Endodermal cell (in vitro differentiated cells): Measurements from ENCODE around the gene RNF130. TPM values are rescaled to one million over a fixed set of nuclear protein-coding genes. Genes with fewer than 3 reads are reported as not detected.

Source experiments
- DNase-seq: peaks from one replicate; pipeline ENCODE4 v3.0.0-alpha.2; 2017
- H3K27ac ChIP-seq: 2 replicates; pipeline ENCODE4 v1.5.1; 2013; ENCODE audit warnings: mild to moderate bottlenecking, low read depth, low read length, moderate library complexity
- H3K27me3 ChIP-seq: 2 replicates; pipeline ENCODE4 v1.6.1; 2013; ENCODE audit warnings: mild to moderate bottlenecking, low read length, moderate library complexity; ENCODE audit not compliant: insufficient read depth, control insufficient read depth, poor library complexity, severe bottlenecking
- H3K36me3 ChIP-seq: 2 replicates; pipeline ENCODE4 v1.7.0; 2013; ENCODE audit warnings: mild to moderate bottlenecking, low read length, moderate library complexity; ENCODE audit not compliant: control insufficient read depth, insufficient read depth
- H3K4me1 ChIP-seq: one replicate; pipeline ENCODE4 v1.7.0; 2013; ENCODE audit warnings: low read length; ENCODE audit not compliant: control insufficient read depth, insufficient read depth
- H3K4me3 ChIP-seq: 2 replicates; pipeline ENCODE4 v1.5.1; 2013; ENCODE audit warnings: mild to moderate bottlenecking, low read length, moderate library complexity
- H3K9ac ChIP-seq: 2 replicates; pipeline ENCODE4 v1.6.1; 2013; ENCODE audit warnings: mild to moderate bottlenecking, low read length, moderate library complexity; ENCODE audit not compliant: poor library complexity, severe bottlenecking; ENCODE audit errors: extremely low read depth
- H3K9me3 ChIP-seq: 2 replicates; pipeline ENCODE4 v1.6.1; 2013; ENCODE audit warnings: mild to moderate bottlenecking, low read length, moderate library complexity; ENCODE audit not compliant: control insufficient read depth
- H3K27ac Mint-ChIP-seq: 2 replicates; pipeline ENCODE4 v1.8.0; 2020; ENCODE audit warnings: mixed read lengths
- H3K27me3 Mint-ChIP-seq: 2 replicates; pipeline ENCODE4 v1.8.0; 2021; ENCODE audit warnings: mild to moderate bottlenecking, mixed read lengths; ENCODE audit not compliant: insufficient read depth
- H3K36me3 Mint-ChIP-seq: 2 replicates; pipeline ENCODE4 v1.8.0; 2020; ENCODE audit warnings: low read depth, mixed read lengths
- H3K4me1 Mint-ChIP-seq: 2 replicates; pipeline ENCODE4 v1.8.0; 2020; ENCODE audit warnings: mixed read lengths
- H3K4me3 Mint-ChIP-seq: 2 replicates; pipeline ENCODE4 v1.8.0; 2020; ENCODE audit warnings: mild to moderate bottlenecking, moderate library complexity, mixed read lengths
- H3K9me3 Mint-ChIP-seq: 2 replicates; pipeline ENCODE4 v1.8.0; 2020; ENCODE audit warnings: mild to moderate bottlenecking, mixed read lengths
- CTCF ChIP-seq: fragments of 200-600 bp; sonication (generic); conservative IDR thresholded peaks from 2 replicates; pipeline ENCODE4 v1.5.0; 2021; ENCODE audit warnings: antibody characterized with exemption, mild to moderate bottlenecking
- WGBS, 2 experiments: methylation state at CpG; one replicate each; pipeline versions ENCODE4 v1.1.5 to v1.1.7; 2013; ENCODE audit warnings: missing lambda C conversion rate in 2 of 2, mixed read lengths in 1 of 2; ENCODE audit not compliant: insufficient coverage in 1 of 2, insufficient read length in 1 of 2; 5-methylcytosine and 5-hydroxymethylcytosine counted together
- total RNA-seq, 2 donors: library from RNA; stranded (reverse); fragmentation: NEBNext Ultra II Directional in 1 of 2; extraction: Animal tissue kit (Norgen Biotek cat#: 25700) in 1 of 2; gene quantifications; 2 replicates in 1 of 2; 3 replicates in 1 of 2; pipeline ENCODE4 v1.2.1, GENCODE V29; 2021

Gene RNF130
- total RNA-seq, 2 donors from 2014 or later: 64.7 to 74.4 TPM

DNA sequence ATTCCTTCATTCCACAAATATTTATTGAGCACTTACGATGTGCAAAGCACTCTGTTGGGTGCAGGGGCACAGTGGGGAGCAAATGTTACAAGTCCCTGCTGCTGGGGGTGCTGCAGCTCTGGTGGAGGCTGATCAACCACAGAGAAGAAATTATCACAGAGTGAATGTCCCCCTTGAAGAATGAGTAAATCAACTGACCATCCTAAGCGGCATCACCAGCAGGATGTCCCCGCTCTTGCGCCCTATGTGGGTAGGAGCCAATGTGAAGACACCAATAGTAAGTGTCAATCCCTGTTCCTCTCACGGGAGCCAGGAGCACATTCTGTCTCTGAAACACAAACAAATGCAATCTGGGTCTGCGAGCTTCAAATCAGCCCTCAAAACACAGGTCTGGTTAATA lies 116.5 kb downstream of the RNF130 start:
- H3K4me1 ChIP-seq: no peaks in the 10 kb centered on the region
- 96 to 98% methylated on average over 5 to 6 of the region's 6 CpGs for WGBS, 2 experiments
- TF ChIP-seq CTCF: no peak
- H3K9me3 Mint-ChIP-seq: no peaks in the 10 kb centered on the region
- DNase-seq: no peak
- H3K4me3 Mint-ChIP-seq: no peak overlapping the region
- peaks cover 66% of the 10 kb centered on the region for H3K36me3 Mint-ChIP-seq
- H3K27me3 Mint-ChIP-seq: no peaks in the 10 kb centered on the region
- no peaks in the 10 kb centered on the region for H3K27me3 ChIP-seq
- H3K27ac ChIP-seq: no peak overlapping the region
- no peaks in the 10 kb centered on the region for H3K4me1 Mint-ChIP-seq
- peaks cover 61% of the 10 kb centered on the region for H3K36me3 ChIP-seq
- H3K9me3 ChIP-seq: no peaks in the 10 kb centered on the region
- H3K4me3 ChIP-seq: no peak overlapping the region
- H3K27ac Mint-ChIP-seq: no peak overlapping the region
- no peak overlapping the region for H3K9ac ChIP-seq

- TF ChIP-seq CTCF: no peak
- no peak overlapping the region for H3K4me3 Mint-ChIP-seq
- no peaks in the 10 kb centered on the region for H3K9me3 Mint-ChIP-seq
- H3K4me1 Mint-ChIP-seq: no peaks in the 10 kb centered on the region
- Histone ChIP-seq H3K27ac (no peak overlapping the region), H3K4me1 (no peaks in the 10 kb centered on the region), H3K9me3 (no peaks in the 10 kb centered on the region), H3K9ac (no peak overlapping the region), H3K4me3 (no peak overlapping the region), H3K27me3 (no peaks in the 10 kb centered on the region), H3K36me3 (peaks cover 63% of the 10 kb centered on the region)
- no peak for DNase-seq
- WGBS, 2 experiments: 99 to 100% methylated on average over 2 to 5 of the region's 6 CpGs
- H3K36me3 Mint-ChIP-seq: peaks cover 71% of the 10 kb centered on the region
- H3K27ac Mint-ChIP-seq: no peak overlapping the region
- no peaks in the 10 kb centered on the region for H3K27me3 Mint-ChIP-seq
Observed at GRCh38 chr5:179954434-179954833, 117.1 kb downstream of the RNF130 start.

- no peaks in the 10 kb centered on the region for H3K9me3 Mint-ChIP-seq
- no peaks in the 10 kb centered on the region for H3K27me3 ChIP-seq
- no peak for TF ChIP-seq CTCF
- no peak for DNase-seq
- H3K27ac Mint-ChIP-seq: no peak overlapping the region
- no peaks in the 10 kb centered on the region for H3K4me1 ChIP-seq
- H3K36me3 Mint-ChIP-seq: peaks cover 68% of the 10 kb centered on the region
- H3K9ac ChIP-seq: no peak overlapping the region
- H3K27ac ChIP-seq: no peak overlapping the region
- WGBS, 2 experiments: 93 to 100% methylated on average over 3 to 4 of the region's 4 CpGs
- no peak overlapping the region for H3K4me3 ChIP-seq
- H3K4me1 Mint-ChIP-seq: no peaks in the 10 kb centered on the region
- H3K36me3 ChIP-seq: peaks cover 64% of the 10 kb centered on the region
- H3K9me3 ChIP-seq: no peaks in the 10 kb centered on the region
- no peak overlapping the region for H3K4me3 Mint-ChIP-seq
- H3K27me3 Mint-ChIP-seq: no peaks in the 10 kb centered on the region
Observed at GRCh38 chr5:179953987-179954386, 117.6 kb downstream of the RNF130 start.
